ENCODE data around the gene PKP1. TPM values are rescaled to one million over a fixed set of nuclear protein-coding genes. Genes with fewer than 3 reads are reported as not detected.

PKP1 gene
- total RNA-seq, 1 experiment from 2014 or later = 0.30 TPM

- H3K36me3 Mint-ChIP-seq (ENCODE audit: insufficient read depth, unreplicated experiment) = no peaks in the 10 kb centered on the region
- ChIA-PET POLR2A (interaction anchor here (0.6 to 46.7 kb wide), 5 partner anchors 3 to 389 kb away, joined by 3 to 3819 read pairs (median 6); partner anchors contain the start of genes INAVA and PKP1), CTCF (interaction anchor here (0.6 to 14.2 kb wide), 9 partner anchors 15 to 79 kb away, joined by 3 to 415 read pairs (median 4); no protein-coding TSS in a partner anchor)
- BruUV-seq (replicated peaks) = no TSS peak
- DNase-seq (ENCODE audit: unreplicated experiment) = no peak
- no peak for TF ChIP-seq CTCF (IDR thresholded peaks at IDR 0.05; ENCODE audit: unreplicated experiment)
- no peaks in the 10 kb centered on the region for H3K27me3 Mint-ChIP-seq (ENCODE audit: insufficient read depth, unreplicated experiment)
- H3K4me3 Mint-ChIP-seq (ENCODE audit: unreplicated experiment) = no peak overlapping the region
- H3K9me3 Mint-ChIP-seq (ENCODE audit: unreplicated experiment) = no peaks in the 10 kb centered on the region
- intact Hi-C loops (cut with micrococcal nuclease) = no loop called here
- no peak overlapping the region for H3K27ac Mint-ChIP-seq (ENCODE audit: low read depth, unreplicated experiment)
- H3K4me1 Mint-ChIP-seq (ENCODE audit: insufficient read depth, unreplicated experiment) = peaks cover 26% of the 10 kb centered on the region
Measured at GRCh38 chr1:201283836-201284553, 689 bp downstream of the PKP1 start.

- Mint-ChIP-seq H3K4me1 (ENCODE audit: insufficient read depth, unreplicated experiment) (peaks cover 26% of the 10 kb centered on the region), H3K27ac (ENCODE audit: low read depth, unreplicated experiment) (no peak overlapping the region), H3K9me3 (ENCODE audit: unreplicated experiment) (no peaks in the 10 kb centered on the region), H3K27me3 (ENCODE audit: insufficient read depth, unreplicated experiment) (no peaks in the 10 kb centered on the region), H3K4me3 (ENCODE audit: unreplicated experiment) (no peak overlapping the region), H3K36me3 (ENCODE audit: insufficient read depth, unreplicated experiment) (no peaks in the 10 kb centered on the region)
- CTCF ChIA-PET = interaction anchor here (0.6 to 14.2 kb wide), 8 partner anchors 9 to 77 kb away, joined by 3 to 415 read pairs (median 4); no protein-coding TSS in a partner anchor
- BruUV-seq (replicated peaks) = no TSS peak
- POLR2A ChIA-PET = interaction anchor here (1.1 to 46.7 kb wide), 3 partner anchors 3 to 69 kb away, joined by 3 to 3819 read pairs (median 3819); partner anchors contain the start of gene PKP1
- DNase-seq (ENCODE audit: unreplicated experiment) = no peak
- no peak for TF ChIP-seq CTCF (IDR thresholded peaks at IDR 0.05; ENCODE audit: unreplicated experiment)
- intact Hi-C loops (cut with micrococcal nuclease) = no loop called here
Measured at GRCh38 chr1:201284636-201285035, 1.3 kb downstream of the PKP1 start.

GRCh38 chr1:201285846-201286245 is 2.5 kb downstream of the PKP1 start:
- intact Hi-C loops (cut with micrococcal nuclease) = no loop called here
- POLR2A ChIA-PET = interaction anchor here (0.7 to 46.7 kb wide), 4 partner anchors 5 to 67 kb away, joined by 3 to 3819 read pairs (median 1911); partner anchors contain the start of gene PKP1
- Mint-ChIP-seq H3K27me3 (ENCODE audit: insufficient read depth, unreplicated experiment) (no peaks in the 10 kb centered on the region), H3K36me3 (ENCODE audit: insufficient read depth, unreplicated experiment) (no peaks in the 10 kb centered on the region), H3K4me3 (ENCODE audit: unreplicated experiment) (no peak overlapping the region), H3K27ac (ENCODE audit: low read depth, unreplicated experiment) (no peak overlapping the region), H3K9me3 (ENCODE audit: unreplicated experiment) (no peaks in the 10 kb centered on the region), H3K4me1 (ENCODE audit: insufficient read depth, unreplicated experiment) (peaks cover 28% of the 10 kb centered on the region)
- no TSS peak for BruUV-seq (replicated peaks)
- CTCF ChIA-PET = interaction anchor here (1.1 to 14.2 kb wide), 8 partner anchors 8 to 76 kb away, joined by 3 to 415 read pairs (median 51); no protein-coding TSS in a partner anchor
- DNase-seq (ENCODE audit: unreplicated experiment) = no peak
- TF ChIP-seq CTCF (IDR thresholded peaks at IDR 0.05; ENCODE audit: unreplicated experiment) = no peak

GRCh38 chr1:201286445-201286844 is 3.1 kb downstream of the PKP1 start:
- no peaks in the 10 kb centered on the region for H3K36me3 Mint-ChIP-seq (ENCODE audit: insufficient read depth, unreplicated experiment)
- no peak for TF ChIP-seq CTCF (IDR thresholded peaks at IDR 0.05; ENCODE audit: unreplicated experiment)
- POLR2A ChIA-PET = interaction anchor here (0.7 to 46.7 kb wide), 3 partner anchors 5 to 41 kb away, joined by 3 to 3819 read pairs (median 3819); partner anchors contain the start of gene PKP1
- H3K4me1 Mint-ChIP-seq (ENCODE audit: insufficient read depth, unreplicated experiment) = peaks cover 28% of the 10 kb centered on the region
- CTCF ChIA-PET = interaction anchor here (0.7 to 14.2 kb wide), 10 partner anchors 14 to 370 kb away, joined by 3 to 415 read pairs (median 10); no protein-coding TSS in a partner anchor
- no peak for DNase-seq (ENCODE audit: unreplicated experiment)
- H3K4me3 Mint-ChIP-seq (ENCODE audit: unreplicated experiment) = no peak overlapping the region
- H3K27me3 Mint-ChIP-seq (ENCODE audit: insufficient read depth, unreplicated experiment) = no peaks in the 10 kb centered on the region
- BruUV-seq (replicated peaks) = no TSS peak
- intact Hi-C loops (cut with micrococcal nuclease) = no loop called here
- H3K9me3 Mint-ChIP-seq (ENCODE audit: unreplicated experiment) = no peaks in the 10 kb centered on the region
- no peak overlapping the region for H3K27ac Mint-ChIP-seq (ENCODE audit: low read depth, unreplicated experiment)

Measured in MCF 10A (cell line).